Heart left ventricle (tissue), 16 donors: ENCODE data around the gene SPATA33. TPM values are rescaled to one million over a fixed set of nuclear protein-coding genes. Genes with fewer than 3 reads are reported as not detected.
A peak's percentile ranks its signal among the peaks of the same experiment; 100 is the strongest.
"Not testable (repeated sequence)": the region's sequence is repeated elsewhere in the genome, so short reads cannot be mapped to it uniquely, and the experiment has no call there.

ENCODE experiments used
- ATAC-seq, 4 donors: fragments of 200-7000 bp; cut with Tn5 transposase; one replicate each; pipeline ENCODE4 v1.9.1; 2020 to 2022; ENCODE audit warnings: moderate library complexity in 4 of 4, mild to moderate bottlenecking in 3 of 4, moderate number of reproducible peaks in 1 of 4
- DNase-seq, 5 donors: peaks; one replicate each; pipeline ENCODE4 v3.0.0-alpha.2; 2020
- H3K27ac ChIP-seq, 12 donors: fragments of 200-600 bp; sonication (generic) in 4 of 12; one replicate each; pipeline versions ENCODE4 v1.5.0 to v1.8.0; 2016 to 2022; ENCODE audit warnings: mild to moderate bottlenecking in 2 of 12
- H3K27me3 ChIP-seq, 9 donors: fragments of 200-600 bp; sonication (generic) in 2 of 9; one replicate each; pipeline versions ENCODE4 v1.5.1 to v1.8.0; 2016 to 2022; ENCODE audit warnings: mild to moderate bottlenecking in 3 of 9
- H3K36me3 ChIP-seq, 9 donors: fragments of 200-600 bp; sonication (generic) in 2 of 9; one replicate each; pipeline versions ENCODE4 v1.5.0 to v1.8.0; 2018 to 2022; ENCODE audit warnings: mild to moderate bottlenecking in 2 of 9
- H3K4me1 ChIP-seq, 12 donors: fragments of 200-600 bp; sonication (generic) in 4 of 12; one replicate each; pipeline versions ENCODE4 v1.5.0 to v1.8.0; 2016 to 2022; ENCODE audit warnings: mild to moderate bottlenecking in 3 of 12
- H3K4me3 ChIP-seq, 12 donors: fragments of 200-600 bp; sonication (generic) in 4 of 12; one replicate each; pipeline versions ENCODE4 v1.5.0 to v1.8.0; 2017 to 2022; ENCODE audit warnings: mild to moderate bottlenecking in 9 of 12, moderate library complexity in 4 of 12
- H3K9me3 ChIP-seq, 12 donors: fragments of 200-600 bp; sonication (generic) in 4 of 12; one replicate each; pipeline versions ENCODE4 v1.5.0 to v1.8.0; 2016 to 2022; ENCODE audit warnings: mild to moderate bottlenecking in 1 of 12
- CTCF ChIP-seq, 12 donors: fragments of 200-600 bp; sonication (generic) in 4 of 12; IDR thresholded peaks; one replicate each; pipeline versions ENCODE4 v1.5.0 to v1.8.0; 2018 to 2022; ENCODE audit warnings: antibody characterized with exemption in 12 of 12, mild to moderate bottlenecking in 5 of 12
- POLR2A ChIP-seq, 2 donors: fragments of 450-650 bp; IDR thresholded peaks; one replicate each; pipeline ENCODE4 v1.6.1; 2017; ENCODE audit warnings: antibody characterized with exemption in 2 of 2, mild to moderate bottlenecking in 2 of 2, moderate library complexity in 2 of 2
- WGBS, 4 donors: extraction: QIAGEN DNeasy Blood & Tissue Kit in 2 of 4; methylation state at CpG; one replicate each; pipeline versions ENCODE4 v1.1.5 to v1.1.7; 2013 to 2018; 5-methylcytosine and 5-hydroxymethylcytosine counted together
- intact Hi-C, 10 donors: fragments of 100-400 bp; cut with DNase I; formaldehyde crosslinking; loops; one replicate each; pipeline versions ENCODE4 v1.11.1 to v1.14.2; 2022
- polyA plus RNA-seq, 2 donors: library from polyadenylated mRNA; stranded (reverse); fragments of 200-250 nt; gene quantifications; one replicate each; pipeline ENCODE4 v1.2.3, GENCODE V29; 2013
- total RNA-seq, 9 donors: library from RNA; depleted of rRNA in 2 of 9; stranded (reverse); fragments of >200 nt in 2 of 9; fragmentation: NEBNext Ultra II Directional in 3 of 9; extraction: Animal tissue kit (Norgen Biotek cat#: 25700) in 3 of 9; gene quantifications; one replicate each; pipeline versions ENCODE4 v1.1.0 to v1.2.4, GENCODE V29; 2016 to 2023
- donor health status: ischemic (EF 13 %, LVEDD 7.1; RV severe dilation, severe dysfunction).
- donor health status: healthy with polysubstance abuse.
- donor health status: DM: no; HTN: yes; CAD: no.
- donor health status: DM: no; HTN: no; CAD: no.
- donor health status: ischemic (EF 25% LVEDD 6.9; RV normal size, moderate dysfunction).
- donor health status: ischemic (EF 25% LVEDD 5.7; RV mildly dilated, moderate dysfunction).
- donor health status: healthy.
- donor health status: DM: yes; HTN: yes; CAD: no.
- donor health status: ischemic (EF 35%, LVEDD 5.7; RV mildly dilated, moderate dysfunction).
- donor health status: nonischemic (EF 11% LVEDD 7.7; RV severe dilation, severe dysfunction).
- donor health status: DM: yes; HTN: yes; CAD: no.
- donor health status: PGD.
- donor health status: ischemic (EF 29% LVEDD 5.4; RV normal size, mild dysfunction).
- donor health status: nonischemic (EF 23%, LVEDD 6.1; RV moderate dilation, normal function).

Gene SPATA33
- total and polyA plus RNA-seq, 11 donors, result 0.94 to 5.1 (median 3.0) TPM

- H3K36me3 ChIP-seq, result peaks cover 0 to 7% (median 2%) of the 10 kb centered on the region in 9 donors
- no peak for TF ChIP-seq POLR2A (IDR thresholded peaks at IDR 0.05)
- TF ChIP-seq CTCF (IDR thresholded peaks at IDR 0.05), result no peak
- no peaks in the 10 kb centered on the region for H3K9me3 ChIP-seq
- H3K4me3 ChIP-seq, result no peak overlapping the region
- no peak for ATAC-seq
- DNase-seq, result no peak
- H3K27ac ChIP-seq, result no peak overlapping the region
- 77 to 86% (median 84%) methylated on average over 8 to 9 of the region's 9 CpGs for WGBS, 4 donors
- no peaks in the 10 kb centered on the region for H3K27me3 ChIP-seq
- intact Hi-C loops, result no loop called here
- H3K4me1 ChIP-seq, result no peaks in the 10 kb centered on the region
These were observed 10.0 kb downstream of the SPATA33 start for GRCh38 chr16:89667633-89668032.

- no peak overlapping the region for H3K4me3 ChIP-seq
- no peak for DNase-seq
- H3K27ac ChIP-seq, result no peak overlapping the region
- TF ChIP-seq POLR2A (IDR thresholded peaks at IDR 0.05) (no peak), CTCF (IDR thresholded peaks at IDR 0.05) (no peak)
- H3K9me3 ChIP-seq, result no peaks in the 10 kb centered on the region
- H3K36me3 ChIP-seq, result peaks cover 0 to 2% (median 0%) of the 10 kb centered on the region in 9 donors
- no peaks in the 10 kb centered on the region for H3K4me1 ChIP-seq
- intact Hi-C loops, result no loop called here
- ATAC-seq, result no peak
- H3K27me3 ChIP-seq, result no peaks in the 10 kb centered on the region
- 74 to 83% (median 78%) methylated on average over 4 to 5 of the region's 5 CpGs for WGBS, 4 donors
These were observed 11.1 kb downstream of the SPATA33 start for GRCh38 chr16:89668790-89669158.

- DNase-seq (no peak), ATAC-seq (no peak)
- WGBS, 4 donors, result 86 to 94% (median 93%) methylated on average over 8 to 13 of the region's 13 CpGs
- no peaks in the 10 kb centered on the region for H3K27me3 ChIP-seq
- intact Hi-C loops, result no loop called here
- H3K9me3 ChIP-seq, result no peaks in the 10 kb centered on the region
- H3K4me3 ChIP-seq, result no peak overlapping the region
- TF ChIP-seq POLR2A (IDR thresholded peaks at IDR 0.05), result no peak
- TF ChIP-seq CTCF (IDR thresholded peaks at IDR 0.05), result no peak
- no peak overlapping the region for H3K27ac ChIP-seq
- H3K36me3 ChIP-seq, result no peaks in the 10 kb centered on the region
- H3K4me1 ChIP-seq, result no peaks in the 10 kb centered on the region
These were observed 12.1 kb downstream of the SPATA33 start for GRCh38 chr16:89669755-89670154.

GRCh38 chr16:89670496-89671431 lies 13.1 kb downstream of the SPATA33 start:
- TF ChIP-seq CTCF (IDR thresholded peaks at IDR 0.05), result no peak
- TF ChIP-seq POLR2A (IDR thresholded peaks at IDR 0.05), result no peak
- Histone ChIP-seq H3K4me1 (no peaks in the 10 kb centered on the region), H3K4me3 (no peak overlapping the region), H3K27ac (no peak overlapping the region), H3K36me3 (no peaks in the 10 kb centered on the region), H3K9me3 (no peaks in the 10 kb centered on the region), H3K27me3 (no peaks in the 10 kb centered on the region)
- intact Hi-C loops, result no loop called here
- WGBS, 4 donors, result 90 to 94% (median 90%) methylated on average over 10 of the region's 10 CpGs
- ATAC-seq (no peak), DNase-seq (no peak)

GRCh38 chr16:89671565-89671964 lies 13.9 kb downstream of the SPATA33 start:
- not testable (repeated sequence) for DNase-seq

More at GRCh38 chr16:89671565-89671964, 13.9 kb downstream of the SPATA33 start:
- H3K27me3 ChIP-seq, H3K4me3 ChIP-seq, ATAC-seq, H3K9me3 ChIP-seq, H3K4me1 ChIP-seq, intact Hi-C loops, H3K36me3 ChIP-seq: not testable (repeated sequence)
- H3K27ac ChIP-seq, result peak overlapping the region in 1 of 12 donors; percentile 14
- WGBS, 4 donors, result 87 to 94% (median 92%) methylated on average over 4 of the region's 4 CpGs
